Kidney capillary endothelial cell (primary cell): Measurements from ENCODE around the gene ICA1L.

Experiments used
- DNase-seq: peaks from one replicate; pipeline ENCODE4 v3.0.0-alpha.2; 2018; ENCODE audit warnings: low spot score

The ICA1L gene

DNA sequence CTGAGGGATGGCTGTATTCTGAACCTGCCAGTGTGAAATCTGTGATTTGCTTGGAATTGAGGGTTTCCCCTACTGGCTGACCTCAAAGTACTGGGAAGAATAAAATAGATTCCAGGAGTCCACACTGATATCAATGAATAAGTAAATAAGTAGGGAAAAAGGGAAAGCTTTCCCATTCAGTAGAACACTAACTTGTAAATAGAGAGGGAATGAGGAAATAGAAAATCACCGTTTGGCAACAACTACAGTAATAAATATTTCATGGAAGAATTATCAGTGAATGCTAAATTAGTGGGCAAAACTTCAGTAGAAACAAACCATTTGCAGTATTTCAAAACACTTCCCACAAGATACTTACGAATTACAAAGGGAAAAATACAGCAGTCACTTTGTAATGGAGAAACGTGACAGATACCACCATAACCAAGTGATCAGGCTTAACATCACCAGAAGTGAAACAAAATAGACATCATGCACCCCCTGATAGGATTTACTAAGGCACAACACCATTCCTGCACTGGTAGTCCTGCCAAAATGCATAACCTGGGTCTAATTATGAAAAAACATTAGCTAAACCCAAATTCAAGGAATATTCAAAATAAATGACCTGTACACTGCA is 88.5 kb downstream of the ICA1L start:
- no peak for DNase-seq

DNA sequence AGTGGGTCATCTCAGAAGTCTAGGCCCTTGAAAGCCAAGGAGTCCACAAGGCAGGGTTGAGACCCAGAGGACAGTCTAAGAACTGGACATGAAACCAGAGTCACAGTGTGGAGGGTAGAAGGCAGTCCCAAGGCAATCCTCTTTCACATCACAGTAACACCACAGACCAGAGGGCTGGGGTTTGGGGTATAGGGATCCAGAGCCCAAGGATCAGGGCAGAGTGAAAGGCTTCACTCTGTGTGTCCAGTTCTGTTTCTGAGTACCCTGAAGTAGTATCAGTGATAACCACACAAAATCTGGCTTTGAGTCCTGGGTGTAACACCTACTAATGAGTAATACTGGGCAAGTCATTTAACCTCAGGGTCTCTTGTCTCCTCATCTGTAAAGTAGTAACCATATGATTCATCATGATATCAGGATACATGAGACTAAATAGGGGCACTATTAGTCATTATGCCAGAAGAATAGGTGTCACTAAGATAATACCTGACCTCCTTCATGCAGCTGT is 91.0 kb downstream of the ICA1L start:
- peak; percentile 61 for DNase-seq

- no peak for DNase-seq
These were observed 93.3 kb downstream of the ICA1L start for GRCh38 chr2:202778217-202778616.

DNA sequence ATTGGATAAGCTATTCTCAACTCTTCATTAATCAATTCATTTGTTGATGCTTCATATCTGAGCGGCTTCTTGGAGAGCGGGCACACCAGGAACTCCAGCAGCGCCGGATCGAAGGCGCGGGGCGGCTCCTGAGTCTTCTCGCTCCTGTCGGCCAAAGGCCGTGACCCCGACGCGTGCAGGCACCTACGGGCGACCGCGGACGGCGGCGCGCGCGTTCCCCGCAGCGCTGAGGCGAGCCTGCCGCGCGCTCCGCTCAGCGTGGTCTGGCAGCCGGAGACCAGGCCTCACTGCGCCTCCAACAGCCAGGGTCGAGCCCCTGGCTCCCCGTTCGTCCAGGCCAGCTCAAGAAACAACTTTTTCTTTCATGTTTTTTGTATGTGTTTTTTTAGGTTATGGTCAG is 97.5 kb downstream of the ICA1L start:
- DNase-seq = no peak

GRCh38 chr2:202773301-202773973 is 98.1 kb downstream of the ICA1L start:
- no peak for DNase-seq

GRCh38 chr2:202771741-202772460 is 99.7 kb downstream of the ICA1L start:
- DNase-seq = no peak

DNA sequence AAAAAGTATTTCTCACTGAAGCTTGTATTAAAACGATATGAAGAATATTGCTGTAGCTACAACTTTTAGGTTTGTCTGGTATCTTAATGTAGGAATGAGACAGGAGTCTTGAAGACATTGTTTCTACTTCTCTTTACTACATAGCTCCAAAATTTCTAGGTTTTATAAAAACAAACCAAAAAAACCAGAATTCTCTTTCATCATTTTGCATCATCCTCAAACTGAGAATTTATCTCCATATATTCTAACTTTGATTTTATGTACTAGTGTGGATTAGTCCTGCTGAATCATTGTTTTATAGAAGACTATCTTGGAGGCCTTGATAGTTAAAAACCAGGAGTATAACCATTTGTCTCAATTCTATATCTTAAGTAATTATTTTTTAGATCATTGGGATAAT is 100.2 kb downstream of the ICA1L start:
- no peak for DNase-seq

DNA sequence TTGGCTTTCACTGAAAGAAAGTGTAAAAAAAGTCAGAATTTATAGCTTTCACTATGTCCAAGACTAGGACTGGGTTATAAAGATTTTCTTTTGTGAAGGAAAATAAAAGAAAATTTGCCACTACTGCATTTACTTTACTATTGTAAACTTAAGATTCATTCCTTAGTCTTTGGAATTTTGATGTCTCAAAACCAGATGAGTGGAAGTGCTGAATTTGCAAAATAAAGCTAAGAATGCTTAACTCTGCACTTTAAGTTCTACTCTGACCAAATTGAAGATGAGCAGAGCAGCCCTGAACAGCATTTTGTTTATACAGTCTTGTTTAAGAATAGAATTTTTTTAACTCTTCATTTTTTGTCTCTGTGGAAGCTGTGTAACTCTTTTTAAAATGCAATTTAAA is 102.4 kb downstream of the ICA1L start:
- DNase-seq = no peak

DNA sequence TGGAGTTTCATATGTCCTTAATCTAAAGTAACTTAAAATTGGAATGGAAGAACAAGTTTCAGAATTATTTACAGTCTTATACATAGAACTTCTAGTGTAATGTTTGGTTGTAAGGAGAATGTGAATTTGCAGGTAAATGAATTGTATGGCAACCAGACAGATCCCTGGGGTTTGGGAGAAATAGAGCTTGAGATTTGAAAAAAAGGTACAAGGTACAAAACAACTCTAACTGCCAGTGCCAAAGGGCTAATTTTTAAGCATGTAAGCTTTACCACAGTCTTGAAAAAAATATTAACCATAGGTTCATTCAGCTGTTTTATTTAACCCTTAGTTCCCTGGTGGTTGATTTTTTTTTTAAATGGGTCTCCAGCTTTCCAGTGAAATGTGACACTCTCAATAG is 103.3 kb downstream of the ICA1L start:
- no peak for DNase-seq

GRCh38 chr2:202765436-202765835 is 106.1 kb downstream of the ICA1L start:
- no peak for DNase-seq

DNA sequence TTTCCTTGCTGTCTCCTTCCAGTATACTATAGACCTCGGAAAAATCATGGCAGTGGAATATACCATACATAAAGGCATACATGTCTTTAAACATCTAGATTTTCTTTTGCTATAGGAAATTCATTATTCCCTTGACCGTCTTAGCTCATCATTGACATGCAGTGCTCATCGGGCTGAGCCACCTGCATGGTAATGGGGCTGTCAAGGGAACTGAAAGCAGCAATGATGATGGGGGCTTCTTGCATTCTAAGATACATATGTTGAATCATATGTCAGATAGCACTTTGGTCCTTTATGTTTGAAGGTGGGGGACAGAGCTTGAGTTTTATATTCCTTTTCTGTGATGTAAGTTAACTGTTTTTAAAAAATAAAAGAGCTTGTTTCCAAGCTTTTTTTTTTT is 106.6 kb downstream of the ICA1L start:
- DNase-seq = no peak

DNA sequence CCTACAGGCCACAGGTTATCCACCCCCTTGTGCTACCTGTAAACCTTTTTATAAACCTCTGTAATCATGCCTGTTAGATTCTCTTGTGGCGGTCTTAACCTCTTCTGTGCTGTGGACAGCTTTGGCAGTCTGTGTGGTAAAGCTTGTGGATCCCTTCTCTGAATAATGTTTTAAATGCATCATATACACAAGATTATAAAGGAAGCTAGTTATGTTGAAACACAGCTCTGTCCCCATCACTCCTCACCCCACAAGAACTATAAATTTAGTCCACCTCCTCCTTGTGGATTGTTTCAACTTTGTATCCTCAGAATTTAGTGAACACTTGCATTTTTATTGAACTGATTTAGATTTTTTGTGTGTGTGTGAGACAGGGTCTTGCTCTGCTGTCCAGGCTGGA is 107.7 kb downstream of the ICA1L start:
- no peak for DNase-seq

GRCh38 chr2:202762556-202762955 is 109.0 kb downstream of the ICA1L start:
- no peak for DNase-seq

- no peak for DNase-seq
These were observed 110.7 kb downstream of the ICA1L start for GRCh38 chr2:202760848-202761247.

DNA sequence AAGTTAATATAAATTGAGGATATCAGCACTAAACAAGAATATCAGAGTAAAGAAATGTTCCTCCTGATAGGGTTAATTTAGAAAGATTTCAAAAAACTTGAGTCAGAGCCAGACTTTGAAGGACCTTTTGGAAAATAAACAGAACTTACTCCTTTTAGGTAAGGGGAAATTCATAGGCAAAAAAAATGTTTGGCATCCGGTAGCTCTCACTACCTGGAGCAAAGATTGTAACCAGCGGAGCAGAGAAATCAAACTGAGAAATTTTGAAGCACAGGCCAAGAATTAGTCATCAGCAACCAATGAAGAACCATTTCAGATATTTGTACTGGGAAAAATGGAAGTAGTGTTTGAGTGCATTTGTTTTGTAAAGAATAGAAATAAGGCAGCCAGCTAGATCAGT is 113.0 kb downstream of the ICA1L start:
- DNase-seq = no peak

DNA sequence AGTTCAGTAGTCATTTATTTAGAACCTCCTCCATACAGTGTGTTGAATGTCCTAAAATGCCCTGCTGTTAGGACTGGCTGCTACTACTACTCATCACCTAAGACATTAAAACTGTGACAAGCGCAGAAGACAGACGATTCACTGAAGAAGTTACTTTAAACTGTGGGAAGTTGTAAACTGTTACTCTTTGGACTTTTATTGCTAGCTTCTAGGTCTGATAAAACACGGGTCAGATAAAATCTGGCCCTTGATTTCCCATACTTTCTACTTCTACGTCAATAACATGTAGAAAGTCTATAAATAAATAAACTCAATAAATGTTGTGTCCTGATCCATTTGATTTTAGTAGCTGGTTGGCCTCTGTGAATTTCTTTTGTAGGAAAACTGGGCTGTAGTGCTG is 113.4 kb downstream of the ICA1L start:
- DNase-seq = no peak

- no peak for DNase-seq
These were observed 114.2 kb downstream of the ICA1L start for GRCh38 chr2:202757339-202757738.

GRCh38 chr2:202756598-202756997 is 115.0 kb downstream of the ICA1L start:
- DNase-seq = no peak

GRCh38 chr2:202754936-202755335 is 116.6 kb downstream of the ICA1L start:
- no peak for DNase-seq

DNA sequence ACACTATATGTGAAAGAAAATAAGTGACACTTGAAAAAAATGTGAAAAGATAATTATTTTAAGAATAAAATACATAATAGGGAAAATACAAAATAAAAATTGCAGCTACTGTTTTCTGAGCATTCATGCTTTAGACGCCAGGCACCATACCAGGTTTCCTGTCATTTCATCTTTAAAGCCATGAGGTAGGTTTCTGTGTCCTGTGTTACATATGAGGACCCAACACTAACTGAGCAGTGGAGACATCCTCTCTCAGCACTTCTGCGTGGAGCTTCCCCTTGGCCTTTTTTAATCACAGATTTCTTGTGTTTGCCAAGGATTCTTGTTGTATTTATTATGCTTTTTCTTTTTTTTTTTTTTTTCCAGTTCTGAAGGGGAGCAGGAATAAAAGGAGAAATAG is 119.5 kb downstream of the ICA1L start:
- no peak for DNase-seq

DNA sequence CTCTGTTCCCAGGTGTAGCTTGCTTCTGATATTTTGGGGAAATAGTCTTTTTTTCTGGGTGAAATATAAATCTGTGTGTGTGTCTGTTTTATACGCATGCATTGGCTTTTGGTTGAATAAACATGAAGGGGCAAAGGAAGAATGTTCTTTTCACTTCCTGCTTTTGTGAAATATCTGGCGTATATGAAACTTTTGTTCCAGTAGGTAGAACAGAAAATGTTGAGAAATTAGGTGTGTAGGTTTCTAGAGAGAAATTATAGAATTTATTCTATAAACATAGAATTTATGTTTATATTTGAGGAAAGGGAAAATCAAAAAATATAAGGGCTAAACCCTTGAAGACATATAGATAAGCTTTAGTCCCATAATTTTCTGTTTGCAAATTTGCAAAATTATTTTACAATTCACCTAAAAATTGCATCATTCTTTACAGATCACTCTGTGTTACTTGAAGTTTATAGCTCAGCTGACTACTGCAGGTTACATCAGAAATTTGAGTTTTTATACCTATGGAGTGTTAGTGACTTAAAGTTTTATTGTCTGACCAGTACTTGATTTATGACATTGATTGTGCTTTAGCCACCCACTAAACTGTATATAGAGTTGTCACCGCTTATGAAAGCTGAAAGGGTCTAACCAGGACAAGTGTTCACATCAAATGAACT is 120.7 kb downstream of the ICA1L start:
- no peak for DNase-seq

- no peak for DNase-seq
These were observed 122.1 kb downstream of the ICA1L start for GRCh38 chr2:202749477-202749876.

DNA sequence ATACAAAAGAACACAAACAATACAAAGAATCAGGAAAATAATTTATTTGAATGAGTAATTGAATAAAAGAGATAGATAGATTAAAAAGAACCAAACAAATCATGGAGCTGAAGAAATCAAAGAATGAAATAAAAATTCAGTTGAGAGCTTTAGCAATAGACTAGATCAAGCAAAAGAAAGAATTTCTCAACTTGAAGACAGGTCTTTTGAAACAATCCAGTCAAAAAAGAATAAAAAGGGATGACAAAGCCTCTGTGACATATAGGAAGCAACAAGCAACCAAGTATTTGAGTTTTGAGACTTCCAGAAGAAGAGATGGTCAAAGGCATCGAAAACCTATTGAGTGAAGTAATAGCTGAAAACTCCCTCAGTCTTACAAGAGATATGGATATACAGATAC is 128.0 kb downstream of the ICA1L start:
- DNase-seq = no peak
